ENCODE data around the gene PSMD5. TPM values are rescaled to one million over a fixed set of nuclear protein-coding genes. Genes with fewer than 3 reads are reported as not detected.

The PSMD5 gene
- total and polyA plus RNA-seq, 2 of the 4 experiments (the other 2 are of a cell fraction) = 25.6 to 26.1 TPM

GRCh38 chr9:120857481-120857880 lies 14.8 kb upstream of the PSMD5 start:
- H3K4me2 ChIP-seq (ENCODE audit: low read depth, low read length) = no peak overlapping the region
- H3K9me1 ChIP-seq (ENCODE audit: insufficient read depth, low read length) = no peaks in the 10 kb centered on the region; the same call in 1 of the 2 replicates
- no peak overlapping the region for H3K9ac ChIP-seq (ENCODE audit: low read depth, low read length)
- no peak overlapping the region for H3K14ac ChIP-seq (replicated peaks; ENCODE audit: low read depth, low read length)
- H2AK9ac ChIP-seq (replicated peaks; ENCODE audit: low read depth, low read length, poor library complexity) = no peak overlapping the region
- no peaks in the 10 kb centered on the region for H3K9me3 ChIP-seq (ENCODE audit: control insufficient read depth, insufficient read depth, low read length)
- no peak overlapping the region for H4K91ac ChIP-seq (ENCODE audit: insufficient read depth, low read depth, low read length)
- H3K27me3 ChIP-seq (ENCODE audit: control insufficient read depth, insufficient read depth, low read length) = no peaks in the 10 kb centered on the region
- no peak overlapping the region for H3K18ac ChIP-seq (ENCODE audit: low read depth, low read length)
- no peak overlapping the region for H2BK120ac ChIP-seq (ENCODE audit: low read depth, low read length)
- no peak overlapping the region for H3K4ac ChIP-seq (ENCODE audit: low read depth, low read length)
- in situ Hi-C loops (cut with MboI; ENCODE audit: low sequenced_read_pairs) = no loop called here
- no peak overlapping the region for H2BK15ac ChIP-seq (ENCODE audit: low read depth, low read length)
- no peaks in the 10 kb centered on the region for H4K20me1 ChIP-seq (ENCODE audit: insufficient read depth, low read length)
- H2AFZ ChIP-seq (replicated peaks; ENCODE audit: low read length, poor library complexity) = no peak overlapping the region
- H2AK5ac ChIP-seq (ENCODE audit: low read depth, low read length) = no peak overlapping the region
- H3K4me3 ChIP-seq (ENCODE audit: insufficient read depth, low read depth, low read length) = no peak overlapping the region
- no peak overlapping the region for H3K56ac ChIP-seq (ENCODE audit: extremely low read depth, insufficient read depth, low read length)
- H2BK20ac ChIP-seq (ENCODE audit: low read depth, low read length) = no peak overlapping the region
- ChIA-PET POLR2A (ENCODE audit: unreplicated experiment) (interaction anchor here (0.6 kb wide), 1 partner anchor 234 kb away, joined by 4 read pairs; no protein-coding TSS in a partner anchor), CTCF (no interaction called here)
- ATAC-seq (ENCODE audit: low read depth) = no peak
- no peak overlapping the region for H2BK5ac ChIP-seq (ENCODE audit: low read depth, low read length, poor library complexity, severe bottlenecking)
- H3K36me3 ChIP-seq (ENCODE audit: control insufficient read depth, insufficient read depth, low read length) = peaks cover 32% of the 10 kb centered on the region
- dilution Hi-C loops (cut with HindIII; ENCODE audit: low sequenced_read_pairs, unreplicated experiment) = no loop called here
- no peak for DNase-seq
- TF ChIP-seq FOS (IDR thresholded peaks at IDR 0.05; ENCODE audit: low read depth, low read length) = no peak
- no peak for TF ChIP-seq MAFK (IDR thresholded peaks at IDR 0.05; ENCODE audit: low read depth, low read length)
- TF ChIP-seq SMC3 (IDR thresholded peaks at IDR 0.05; ENCODE audit: low read depth, low read length) = no peak
- no peak for TF ChIP-seq USF2 (IDR thresholded peaks at IDR 0.05; ENCODE audit: low read depth, low read length)
- no peak for TF ChIP-seq POLR2A (IDR thresholded peaks at IDR 0.05; ENCODE audit: low read depth, low read length)
- no peak for TF ChIP-seq RAD21 (IDR thresholded peaks at IDR 0.05; ENCODE audit: low read length)
- TF ChIP-seq CHD1 (IDR thresholded peaks at IDR 0.05; ENCODE audit: low read depth, low read length) = no peak
- TF ChIP-seq MAZ (IDR thresholded peaks at IDR 0.05; ENCODE audit: borderline replicate concordance, low read depth, low read length) = no peak
- no peak for TF ChIP-seq CTCF (conservative IDR thresholded peaks at IDR 0.05; ENCODE audit: low read depth, low read length)
- no peak for TF ChIP-seq CEBPB (IDR thresholded peaks at IDR 0.05; ENCODE audit: low read depth, low read length)
- TF ChIP-seq BHLHE40 (IDR thresholded peaks at IDR 0.05; ENCODE audit: low read depth, low read length) = no peak
- no peak overlapping the region for H3K23ac ChIP-seq (ENCODE audit: low read depth, low read length)
- H4K8ac ChIP-seq (ENCODE audit: low read depth in 2 of 2, low read length in 2 of 2) = no peak overlapping the region
- no TSS peak for BruUV-seq (replicated peaks)
- H3K79me1 ChIP-seq (ENCODE audit: low read depth in 1 of 2, low read length in 2 of 2) = no peaks in the 10 kb centered on the region
- H3K4me1 ChIP-seq (ENCODE audit: control insufficient read depth, insufficient read depth, low read length) = no peaks in the 10 kb centered on the region
- no peak overlapping the region for H3K27ac ChIP-seq (ENCODE audit: insufficient read depth, low read length)
- intact Hi-C loops (cut with micrococcal nuclease) = no loop called here
- no peak overlapping the region for H4K5ac ChIP-seq (ENCODE audit: low read depth, low read length)
- WGBS, 2 experiments (ENCODE audit: extremely low coverage in 2 of 2, insufficient read length in 1 of 2) = 97% methylated on average over 4 of the region's 7 CpGs; no CpG with 5 or more reads in 1 of the 2 experiments

Measured in IMR-90 (cell line).